ENCODE results near the gene PRKCE.

The PRKCE gene

GRCh38 chr2:45979065-45979464 is 327.6 kb downstream of the PRKCE start:
- DNase-seq: no peak

GRCh38 chr2:45980161-45980865 is 328.8 kb downstream of the PRKCE start:
- no peak for DNase-seq

- no peak for DNase-seq
Observed at GRCh38 chr2:45981384-45981930, 330.0 kb downstream of the PRKCE start.

- DNase-seq: no peak
Observed at GRCh38 chr2:45982096-45982495, 330.6 kb downstream of the PRKCE start.

GRCh38 chr2:45983213-45983612 is 331.7 kb downstream of the PRKCE start:
- no peak for DNase-seq

GRCh38 chr2:45984366-45984765 is 332.9 kb downstream of the PRKCE start:
- DNase-seq: no peak

GRCh38 chr2:45984896-45985473 is 333.5 kb downstream of the PRKCE start:
- no peak for DNase-seq

- no peak for DNase-seq
Observed at GRCh38 chr2:45986509-45986908, 335.0 kb downstream of the PRKCE start.

GRCh38 chr2:45987856-45988255 is 336.4 kb downstream of the PRKCE start:
- no peak for DNase-seq

GRCh38 chr2:45988879-45989278 is 337.4 kb downstream of the PRKCE start:
- DNase-seq: no peak

- DNase-seq: no peak
Observed at GRCh38 chr2:45990131-45990530, 338.7 kb downstream of the PRKCE start.

- no peak for DNase-seq
Observed at GRCh38 chr2:45992021-45992740, 340.7 kb downstream of the PRKCE start.

GRCh38 chr2:45992741-45993475 is 341.4 kb downstream of the PRKCE start:
- DNase-seq: no peak

GRCh38 chr2:45993476-45993991 is 342.1 kb downstream of the PRKCE start:
- peak; percentile 61 to 64 for DNase-seq

- no peak for DNase-seq
Observed at GRCh38 chr2:45994060-45994459, 342.6 kb downstream of the PRKCE start.

GRCh38 chr2:46000660-46001059 is 349.2 kb downstream of the PRKCE start:
- DNase-seq: no peak

GRCh38 chr2:46001290-46001689 is 349.8 kb downstream of the PRKCE start:
- no peak for DNase-seq

- no peak for DNase-seq
Observed at GRCh38 chr2:46001741-46002506, 350.4 kb downstream of the PRKCE start.

GRCh38 chr2:46002507-46002883 is 351.0 kb downstream of the PRKCE start:
- no peak for DNase-seq

GRCh38 chr2:46002947-46003346 is 351.5 kb downstream of the PRKCE start:
- no peak for DNase-seq

GRCh38 chr2:46003903-46004473 is 352.5 kb downstream of the PRKCE start:
- no peak for DNase-seq
